Loucy (cell line): Measurements from ENCODE around the gene COX7A2.
A peak's percentile ranks its signal among the peaks of the same experiment; 100 is the strongest.

Experiments used
- EZH2phosphoT487 ChIP-seq: fragments of 200-600 bp; IDR thresholded peaks from 2 replicates; pipeline ENCODE4 v1.6.1; 2018; ENCODE audit warnings: antibody characterized with exemption, mild to moderate bottlenecking, moderate library complexity, borderline replicate concordance
- TF ChIP-seq, protein P1 (sequence below): fragments of 200-600 bp; sonication (generic); conservative IDR thresholded peaks from 2 replicates; pipeline ENCODE4 v1.5.1; 2014; ENCODE audit warnings: mild to moderate bottlenecking, antibody characterized with exemption, low read length

DNA sequence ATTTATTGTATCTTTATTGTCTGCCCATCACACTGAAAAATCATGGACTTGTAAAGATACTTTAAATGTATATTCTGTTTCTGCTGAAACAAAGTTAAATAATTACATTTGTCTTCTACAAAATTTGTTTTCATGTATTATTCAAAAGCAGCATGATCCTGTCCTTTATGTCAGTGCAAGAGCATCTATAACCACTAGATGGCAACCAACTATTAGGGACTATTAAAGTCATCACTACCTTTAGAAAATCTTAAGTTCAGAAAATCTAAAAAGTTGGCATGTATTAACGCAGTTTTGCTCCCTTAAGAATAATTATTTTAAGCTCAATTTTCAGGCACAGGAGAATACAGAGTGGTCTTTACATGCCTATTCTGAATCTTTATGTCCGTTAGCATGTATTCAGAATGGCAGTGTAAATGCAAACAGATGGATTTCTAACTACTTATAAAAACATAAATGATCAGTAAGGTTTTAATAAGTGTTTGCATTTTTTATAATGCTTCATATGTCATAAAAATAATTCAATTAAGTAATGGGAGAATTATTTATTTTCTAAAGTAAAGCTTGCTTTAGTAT, 23.2 kb upstream of the COX7A2 start:
- TF ChIP-seq, protein P1, sequence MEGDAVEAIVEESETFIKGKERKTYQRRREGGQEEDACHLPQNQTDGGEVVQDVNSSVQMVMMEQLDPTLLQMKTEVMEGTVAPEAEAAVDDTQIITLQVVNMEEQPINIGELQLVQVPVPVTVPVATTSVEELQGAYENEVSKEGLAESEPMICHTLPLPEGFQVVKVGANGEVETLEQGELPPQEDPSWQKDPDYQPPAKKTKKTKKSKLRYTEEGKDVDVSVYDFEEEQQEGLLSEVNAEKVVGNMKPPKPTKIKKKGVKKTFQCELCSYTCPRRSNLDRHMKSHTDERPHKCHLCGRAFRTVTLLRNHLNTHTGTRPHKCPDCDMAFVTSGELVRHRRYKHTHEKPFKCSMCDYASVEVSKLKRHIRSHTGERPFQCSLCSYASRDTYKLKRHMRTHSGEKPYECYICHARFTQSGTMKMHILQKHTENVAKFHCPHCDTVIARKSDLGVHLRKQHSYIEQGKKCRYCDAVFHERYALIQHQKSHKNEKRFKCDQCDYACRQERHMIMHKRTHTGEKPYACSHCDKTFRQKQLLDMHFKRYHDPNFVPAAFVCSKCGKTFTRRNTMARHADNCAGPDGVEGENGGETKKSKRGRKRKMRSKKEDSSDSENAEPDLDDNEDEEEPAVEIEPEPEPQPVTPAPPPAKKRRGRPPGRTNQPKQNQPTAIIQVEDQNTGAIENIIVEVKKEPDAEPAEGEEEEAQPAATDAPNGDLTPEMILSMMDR: peak; percentile 95
- TF ChIP-seq EZH2phosphoT487: no peak
